HG03575 (cell line): ENCODE data around the gene ELF5.
A peak's percentile ranks its signal among the peaks of the same experiment; 100 is the strongest.

Source experiments
- ATAC-seq: cut with Tn5 transposase; IDR thresholded peaks from one replicate; pipeline ENCODE4 v1.9.1; 2021; ENCODE audit not compliant: unreplicated experiment, insufficient number of reproducible peaks, low FRiP score; ENCODE audit errors: extremely low read depth

ELF5 gene

GRCh38 chr11:34525098-34525497, 11.5 kb upstream of the ELF5 start:
- no peak for ATAC-seq

- no peak for ATAC-seq
These were observed 11.1 kb upstream of the ELF5 start for GRCh38 chr11:34524696-34525095.

GRCh38 chr11:34523053-34523452, 9.5 kb upstream of the ELF5 start:
- no peak for ATAC-seq

- no peak for ATAC-seq
These were observed 8.6 kb upstream of the ELF5 start for GRCh38 chr11:34522188-34522587.

GRCh38 chr11:34521265-34521664, 7.7 kb upstream of the ELF5 start:
- ATAC-seq, result no peak

- ATAC-seq, result no peak
These were observed 6.1 kb upstream of the ELF5 start for GRCh38 chr11:34519595-34520235.

- no peak for ATAC-seq
These were observed 2.9 kb upstream of the ELF5 start for GRCh38 chr11:34516247-34517040.

- ATAC-seq, result no peak
These were observed 1.0 kb upstream of the ELF5 start for GRCh38 chr11:34514597-34514996.

- peak; percentile 53 for ATAC-seq
These were observed 533 bp downstream of the ELF5 start for GRCh38 chr11:34512840-34513681.

GRCh38 chr11:34510673-34511072, 2.9 kb downstream of the ELF5 start:
- no peak for ATAC-seq

- no peak for ATAC-seq
These were observed 3.4 kb downstream of the ELF5 start for GRCh38 chr11:34510218-34510617.

GRCh38 chr11:34509336-34509876, 4.2 kb downstream of the ELF5 start:
- no peak for ATAC-seq

- no peak for ATAC-seq
These were observed 5.1 kb downstream of the ELF5 start for GRCh38 chr11:34508524-34508923.

GRCh38 chr11:34507610-34508009, 6.0 kb downstream of the ELF5 start:
- no peak for ATAC-seq

GRCh38 chr11:34507156-34507555, 6.4 kb downstream of the ELF5 start:
- ATAC-seq, result no peak

- no peak for ATAC-seq
These were observed 7.7 kb downstream of the ELF5 start for GRCh38 chr11:34505874-34506273.

- ATAC-seq, result no peak
These were observed 10.6 kb downstream of the ELF5 start for GRCh38 chr11:34502949-34503348.

GRCh38 chr11:34501949-34502348, 11.6 kb downstream of the ELF5 start:
- no peak for ATAC-seq

GRCh38 chr11:34501500-34501899, 12.1 kb downstream of the ELF5 start:
- no peak for ATAC-seq
